Measurements from ENCODE around the gene REG3G.
"Not testable (repeated sequence)": the region's sequence is repeated elsewhere in the genome, so short reads cannot be mapped to it uniquely, and the experiment has no call there.

The REG3G gene

GRCh38 chr2:79026061-79026460 lies 559 bp downstream of the REG3G start:
- no peak for DNase-seq

GRCh38 chr2:79039944-79040343 lies 14.4 kb downstream of the REG3G start:
- no peak for DNase-seq

- DNase-seq: no peak
Observed at GRCh38 chr2:79041032-79041448, 15.5 kb downstream of the REG3G start.

GRCh38 chr2:79053486-79053885 lies 28.0 kb downstream of the REG3G start:
- DNase-seq: not testable (repeated sequence)

- not testable (repeated sequence) for DNase-seq
Observed at GRCh38 chr2:79054769-79055168, 29.3 kb downstream of the REG3G start.

- DNase-seq: no peak
Observed at GRCh38 chr2:79065201-79065600, 39.7 kb downstream of the REG3G start.

GRCh38 chr2:79071078-79071477 lies 45.6 kb downstream of the REG3G start:
- DNase-seq: no peak

All from cerebellar nuclear complex (tissue), 1 donor.